ENCODE measurements around the gene ATE1.

GRCh38 chr10:121921238-121921931 is 6.4 kb downstream of the ATE1 start:
- TF ChIP-seq CTCF (IDR thresholded peaks at IDR 0.05), result no peak
- no peak for TF ChIP-seq POLR2AphosphoS5 (IDR thresholded peaks at IDR 0.05)

All from breast epithelium (tissue), 3 donors.